CD4-positive, alpha-beta T cell treated with Interleukin-6 at 100 ng/mL for 8 hours (primary cell): ENCODE results near the gene FAM50A.
A peak's percentile ranks its signal among the peaks of the same experiment; 100 is the strongest.

Experiments
- DNase-seq: peaks from one replicate; pipeline ENCODE4 v3.0.0-alpha.2; 2020; ENCODE audit warnings: mixed read lengths, low spot score

The FAM50A gene

DNA sequence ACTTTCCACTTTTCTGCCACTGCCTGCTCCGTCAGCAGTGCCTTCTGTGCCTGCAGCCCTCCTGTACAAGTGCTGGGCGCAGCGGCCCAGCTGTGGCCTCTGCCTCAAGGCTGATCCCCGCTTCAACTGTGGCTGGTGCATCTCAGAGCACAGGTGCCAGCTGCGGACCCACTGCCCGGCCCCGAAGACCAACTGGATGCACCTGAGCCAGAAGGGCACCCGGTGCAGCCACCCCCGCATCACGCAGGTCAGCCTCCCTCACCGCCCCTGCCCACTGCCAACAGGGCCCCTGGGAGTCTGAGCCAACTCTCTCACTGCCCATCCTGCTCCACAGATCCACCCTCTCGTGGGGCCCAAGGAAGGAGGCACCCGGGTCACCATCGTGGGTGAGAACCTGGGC is 21.7 kb downstream of the FAM50A start:
- no peak for DNase-seq

DNA sequence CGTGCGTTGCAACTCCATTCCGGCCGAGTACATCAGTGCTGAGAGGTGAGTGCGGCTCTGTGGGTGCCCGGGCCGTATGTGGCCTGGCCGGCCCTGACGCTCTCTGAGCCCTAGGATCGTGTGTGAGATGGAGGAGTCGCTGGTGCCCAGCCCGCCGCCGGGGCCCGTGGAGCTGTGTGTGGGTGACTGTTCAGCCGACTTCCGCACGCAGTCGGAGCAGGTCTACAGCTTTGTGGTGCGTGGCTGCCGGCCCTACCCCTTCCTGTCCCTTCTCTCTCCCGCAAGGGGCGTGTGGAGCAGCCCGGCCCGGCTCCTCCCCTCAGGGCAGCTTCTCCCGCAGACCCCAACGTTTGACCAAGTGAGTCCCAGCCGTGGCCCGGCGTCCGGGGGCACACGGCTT is 22.1 kb downstream of the FAM50A start:
- no peak for DNase-seq

DNA sequence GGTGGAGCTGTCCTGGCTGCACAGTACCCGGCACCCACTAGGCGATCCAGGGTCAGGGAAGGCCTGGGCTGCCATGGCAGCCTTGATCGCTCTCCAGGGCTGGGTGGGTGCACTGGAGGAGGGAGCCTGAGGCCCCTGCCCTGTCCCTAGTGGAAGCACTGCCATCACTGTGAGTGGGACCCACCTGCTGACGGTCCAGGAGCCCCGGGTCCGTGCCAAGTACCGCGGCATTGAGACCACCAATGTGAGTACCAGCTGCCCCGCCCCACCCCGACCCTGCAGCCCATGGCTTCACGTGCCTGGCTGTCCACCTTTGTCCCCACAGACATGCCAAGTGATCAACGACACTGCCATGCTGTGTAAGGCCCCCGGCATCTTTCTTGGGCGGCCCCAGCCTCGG is 23.0 kb downstream of the FAM50A start:
- DNase-seq, result no peak

DNA sequence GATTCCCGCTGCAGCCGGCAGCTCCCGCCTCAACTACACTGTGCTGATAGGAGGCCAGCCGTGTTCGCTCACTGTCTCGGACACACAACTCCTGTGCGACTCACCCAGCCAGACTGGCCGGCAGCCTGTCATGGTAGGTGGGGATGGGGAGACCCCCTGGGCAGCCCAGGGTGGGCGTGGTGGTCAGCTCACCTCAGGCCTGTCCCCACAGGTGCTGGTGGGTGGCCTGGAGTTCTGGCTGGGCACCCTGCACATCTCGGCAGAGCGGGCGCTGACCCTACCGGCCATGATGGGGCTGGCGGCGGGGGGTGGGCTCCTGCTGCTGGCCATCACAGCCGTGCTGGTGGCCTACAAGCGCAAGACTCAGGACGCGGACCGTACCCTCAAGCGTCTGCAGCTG is 23.6 kb downstream of the FAM50A start:
- no peak for DNase-seq

DNA sequence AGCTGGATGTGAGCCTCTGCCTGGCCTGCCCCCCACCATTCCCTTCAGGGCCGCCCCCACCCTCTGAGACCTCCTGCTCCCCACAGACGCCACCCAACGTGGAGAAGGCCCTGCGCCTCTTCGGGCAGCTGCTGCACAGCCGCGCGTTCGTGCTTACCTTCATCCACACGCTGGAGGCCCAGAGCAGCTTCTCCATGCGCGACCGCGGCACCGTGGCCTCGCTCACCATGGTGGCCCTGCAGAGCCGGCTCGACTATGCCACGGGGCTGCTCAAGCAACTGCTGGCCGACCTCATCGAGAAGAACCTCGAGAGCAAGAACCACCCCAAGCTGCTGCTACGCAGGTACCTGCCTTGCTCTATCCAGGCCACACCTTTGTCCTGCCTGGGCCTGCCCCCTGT is 24.3 kb downstream of the FAM50A start:
- DNase-seq, result no peak

DNA sequence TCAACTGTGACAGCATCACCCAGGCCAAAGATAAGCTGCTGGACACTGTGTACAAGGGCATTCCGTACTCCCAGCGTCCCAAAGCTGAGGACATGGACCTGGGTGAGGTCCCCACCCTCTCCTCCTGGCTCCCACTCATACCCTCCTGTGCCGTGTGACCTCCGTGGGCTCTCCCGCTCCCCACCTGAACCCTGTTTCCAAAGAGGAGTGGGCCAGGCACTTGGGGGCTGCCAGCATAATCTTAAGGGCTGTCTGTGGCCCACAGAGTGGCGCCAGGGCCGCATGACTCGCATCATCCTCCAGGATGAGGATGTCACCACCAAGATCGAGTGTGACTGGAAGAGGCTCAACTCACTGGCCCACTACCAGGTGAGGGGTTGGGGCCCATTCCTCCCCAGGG is 25.2 kb downstream of the FAM50A start:
- no peak for DNase-seq

DNA sequence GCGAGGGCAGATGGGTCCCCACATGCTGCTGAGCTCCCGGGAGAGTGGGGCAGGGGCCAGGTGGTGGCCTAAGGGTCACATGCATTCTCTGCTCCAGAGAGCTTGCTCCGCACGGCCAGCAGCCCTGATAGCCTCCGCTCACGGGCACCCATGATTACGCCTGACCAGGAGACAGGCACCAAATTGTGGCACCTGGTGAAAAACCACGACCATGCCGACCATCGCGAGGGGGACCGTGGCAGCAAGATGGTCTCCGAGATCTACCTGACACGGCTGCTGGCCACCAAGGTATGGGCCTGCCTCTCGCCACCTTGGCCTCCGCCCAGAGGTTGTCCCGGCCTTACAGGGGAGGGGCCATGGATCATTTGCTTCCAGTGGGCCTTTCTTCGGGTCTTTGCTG is 25.9 kb downstream of the FAM50A start:
- no peak for DNase-seq

DNA sequence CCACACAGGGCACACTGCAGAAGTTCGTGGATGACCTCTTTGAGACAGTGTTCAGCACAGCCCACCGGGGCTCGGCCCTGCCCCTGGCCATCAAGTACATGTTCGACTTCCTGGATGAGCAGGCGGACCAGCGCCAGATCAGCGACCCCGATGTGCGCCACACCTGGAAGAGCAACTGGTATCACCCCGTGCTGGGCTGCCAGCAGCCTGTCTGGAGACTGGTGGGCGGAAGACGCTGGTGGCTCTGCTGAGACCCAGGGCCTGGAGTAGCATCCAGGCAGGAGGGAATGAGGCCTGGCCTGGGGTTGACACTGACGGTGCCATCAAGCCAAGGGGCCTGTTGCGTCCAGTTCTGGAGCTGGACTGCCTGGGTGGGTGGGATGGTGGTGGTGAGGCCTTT is 26.5 kb downstream of the FAM50A start:
- DNase-seq, result no peak

DNA sequence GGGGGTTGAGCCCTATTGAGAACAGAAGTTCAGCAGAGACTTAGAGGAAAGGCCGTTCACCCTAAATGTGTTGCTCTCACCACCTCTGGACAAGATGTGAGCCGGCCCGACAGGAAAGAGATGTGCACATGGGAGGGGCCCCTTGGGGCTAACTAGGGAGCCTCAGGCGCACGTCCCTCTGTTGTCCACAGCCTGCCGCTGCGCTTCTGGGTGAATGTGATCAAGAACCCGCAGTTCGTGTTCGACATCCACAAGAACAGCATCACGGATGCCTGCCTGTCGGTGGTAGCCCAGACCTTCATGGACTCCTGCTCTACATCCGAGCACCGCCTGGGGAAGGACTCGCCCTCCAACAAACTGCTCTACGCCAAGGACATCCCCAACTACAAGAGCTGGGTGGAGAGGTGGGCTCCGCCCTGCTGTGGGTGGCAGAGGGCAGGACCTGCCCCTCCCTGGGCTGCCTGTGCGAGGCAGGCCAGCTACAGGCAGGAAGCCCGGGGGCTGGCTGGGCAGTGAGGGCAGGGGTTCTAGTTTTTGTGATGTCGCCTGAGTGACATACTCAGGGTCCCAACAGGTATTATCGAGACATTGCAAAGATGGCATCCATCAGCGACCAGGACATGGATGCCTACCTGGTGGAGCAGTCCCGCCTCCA is 27.1 kb downstream of the FAM50A start:
- no peak for DNase-seq

DNA sequence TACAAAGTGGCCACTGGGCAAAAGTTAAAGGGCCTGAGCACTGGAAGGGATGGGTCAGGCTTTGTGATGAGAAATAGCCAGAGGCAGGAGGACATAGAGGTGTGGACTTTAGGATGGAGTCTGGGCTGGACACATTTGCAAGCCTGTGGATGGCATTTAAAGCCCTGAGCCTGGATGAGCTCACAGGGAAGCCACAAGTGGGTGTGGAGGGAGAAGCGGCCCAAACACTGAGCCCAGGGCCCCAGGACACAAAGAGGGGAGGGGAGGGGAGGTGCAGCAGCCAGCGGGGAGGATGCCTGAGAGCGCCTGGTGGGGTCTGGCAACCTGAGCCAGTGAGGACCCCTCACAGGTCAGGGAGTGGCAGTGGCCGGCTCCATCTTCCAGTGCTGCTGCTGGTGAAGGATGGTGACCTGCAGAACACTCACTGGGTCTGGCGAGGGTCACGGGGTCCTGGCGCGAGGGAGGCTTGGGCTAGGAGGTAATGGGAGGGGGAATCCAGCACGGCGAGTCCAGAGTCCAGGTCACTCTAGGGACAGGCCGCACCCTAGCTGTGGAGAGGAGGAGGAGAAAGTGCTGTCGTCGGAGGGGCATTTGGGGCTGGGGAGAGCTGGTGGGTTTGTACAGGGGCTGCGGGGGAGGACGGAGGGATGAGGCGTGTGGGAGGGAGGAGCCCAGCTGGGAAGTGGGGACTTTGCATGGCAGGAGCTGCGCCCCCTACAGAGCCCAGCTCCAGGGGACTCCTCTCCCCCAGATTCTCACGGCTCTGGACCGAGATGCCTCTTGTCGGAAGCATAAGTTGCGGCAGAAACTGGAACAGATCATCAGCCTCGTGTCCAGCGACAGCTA is 28.1 kb downstream of the FAM50A start:
- DNase-seq, result no peak

DNA sequence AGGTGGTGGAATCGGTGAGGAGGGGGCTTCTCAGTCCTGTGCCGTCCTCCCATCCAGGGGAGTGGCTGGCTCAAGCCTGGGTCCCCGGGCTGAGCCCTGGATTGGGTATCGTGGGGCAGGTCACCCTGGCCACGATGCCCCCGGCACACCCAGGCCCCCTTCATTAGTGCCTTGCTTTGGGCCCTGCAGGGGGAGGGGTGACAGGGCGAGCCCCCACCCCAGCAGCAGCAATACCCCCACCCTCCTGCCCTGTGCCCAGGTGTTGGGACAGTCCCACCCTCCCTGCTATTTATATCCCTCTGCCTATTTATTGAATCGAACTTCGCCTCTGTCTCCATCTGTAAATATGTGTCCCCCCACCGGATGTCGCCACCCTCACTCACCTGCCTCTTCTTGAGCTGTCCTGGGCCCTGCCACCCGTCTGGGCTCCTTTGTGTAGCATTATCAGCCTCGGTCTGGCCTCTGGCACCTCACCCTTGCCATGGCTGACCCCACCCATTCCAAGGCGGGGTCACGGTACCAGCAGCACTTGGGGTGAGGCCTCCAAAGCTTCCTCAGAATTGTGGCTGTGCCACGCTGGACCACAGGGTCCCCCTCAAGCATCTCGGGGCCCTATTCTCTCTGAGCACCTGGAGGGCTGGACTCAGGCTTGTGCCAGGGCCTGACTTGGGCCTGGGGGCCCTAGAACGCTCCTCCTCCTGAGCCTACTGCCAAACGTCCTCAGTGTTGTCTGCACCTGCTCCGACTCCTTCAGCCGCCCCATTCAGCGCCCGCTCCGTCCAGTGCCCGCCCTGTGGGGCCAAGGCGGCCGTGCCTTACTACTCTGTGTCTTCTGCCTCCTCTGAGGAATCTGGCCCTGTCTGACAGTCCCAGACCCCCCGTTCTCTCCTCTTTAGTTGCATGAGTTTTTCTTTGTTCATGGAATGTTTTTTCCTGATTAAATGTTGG is 29.0 kb downstream of the FAM50A start:
- DNase-seq, result no peak

DNA sequence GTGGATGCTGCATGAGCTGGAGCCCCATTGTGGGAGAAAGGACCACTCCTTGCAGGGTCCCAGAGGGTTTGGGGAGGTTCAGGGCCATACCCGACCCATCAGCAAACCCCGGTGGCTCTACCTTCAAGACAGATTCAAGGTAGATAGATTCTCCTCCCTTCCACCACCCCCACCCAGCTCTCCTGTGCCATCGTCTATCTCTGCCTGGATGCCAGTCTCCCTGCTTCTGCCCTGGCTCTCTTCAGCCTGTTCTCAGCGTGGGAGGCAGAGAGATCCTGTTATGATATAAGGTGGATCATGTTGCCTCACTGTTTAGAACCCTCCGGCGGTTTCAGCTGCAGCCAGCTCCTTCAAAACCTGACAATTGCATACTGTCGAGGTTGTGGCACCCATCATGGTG is 29.7 kb downstream of the FAM50A start:
- DNase-seq, result no peak

DNA sequence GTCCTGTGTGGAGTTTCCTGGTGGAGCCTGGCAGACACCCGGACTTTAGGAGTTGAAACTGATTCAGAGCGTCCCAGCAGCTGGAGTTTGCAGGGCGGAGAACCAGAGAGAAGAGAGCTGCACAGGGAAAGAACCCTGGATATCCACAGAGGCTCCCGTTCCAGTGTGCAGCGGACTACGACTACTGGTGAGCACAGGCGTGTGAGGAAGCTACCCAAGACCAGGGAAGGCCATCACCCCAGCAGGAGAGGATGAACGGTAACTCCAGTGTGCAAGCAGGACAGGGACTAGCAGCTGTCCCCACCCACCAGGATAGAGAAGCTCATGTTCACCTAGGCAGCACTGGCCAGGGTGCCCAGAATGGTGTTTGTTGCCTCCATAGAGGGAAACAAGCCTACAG is 32.9 kb downstream of the FAM50A start:
- no peak for DNase-seq

DNA sequence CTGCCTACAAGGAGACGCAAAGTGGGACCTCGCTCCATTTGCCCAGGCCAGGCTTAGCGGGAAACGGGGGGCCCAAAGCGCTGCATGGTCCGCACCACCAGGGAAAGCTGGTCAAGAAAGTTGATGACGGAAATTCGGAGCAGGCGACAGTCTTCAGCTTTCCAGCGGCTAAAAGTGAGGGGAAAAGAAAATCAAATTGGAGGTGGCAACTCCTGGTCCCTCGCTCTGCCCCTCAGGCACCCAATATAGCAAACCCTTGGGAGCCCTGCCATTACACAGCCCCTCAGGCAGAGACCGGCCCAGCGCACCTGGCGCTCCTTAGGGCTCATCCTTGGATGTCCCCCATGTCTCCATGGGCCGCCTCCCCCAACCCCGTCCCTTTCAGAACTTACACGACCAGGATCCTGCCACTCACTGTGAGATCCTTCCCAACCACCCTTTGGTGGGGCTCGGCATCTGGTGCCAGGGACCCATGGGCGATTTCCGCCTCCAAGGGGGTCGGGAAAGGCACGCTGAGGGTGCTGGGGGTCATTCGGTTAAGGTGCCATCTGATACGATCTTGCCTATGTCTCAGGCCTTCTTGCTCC is 34.0 kb downstream of the FAM50A start:
- no peak for DNase-seq

DNA sequence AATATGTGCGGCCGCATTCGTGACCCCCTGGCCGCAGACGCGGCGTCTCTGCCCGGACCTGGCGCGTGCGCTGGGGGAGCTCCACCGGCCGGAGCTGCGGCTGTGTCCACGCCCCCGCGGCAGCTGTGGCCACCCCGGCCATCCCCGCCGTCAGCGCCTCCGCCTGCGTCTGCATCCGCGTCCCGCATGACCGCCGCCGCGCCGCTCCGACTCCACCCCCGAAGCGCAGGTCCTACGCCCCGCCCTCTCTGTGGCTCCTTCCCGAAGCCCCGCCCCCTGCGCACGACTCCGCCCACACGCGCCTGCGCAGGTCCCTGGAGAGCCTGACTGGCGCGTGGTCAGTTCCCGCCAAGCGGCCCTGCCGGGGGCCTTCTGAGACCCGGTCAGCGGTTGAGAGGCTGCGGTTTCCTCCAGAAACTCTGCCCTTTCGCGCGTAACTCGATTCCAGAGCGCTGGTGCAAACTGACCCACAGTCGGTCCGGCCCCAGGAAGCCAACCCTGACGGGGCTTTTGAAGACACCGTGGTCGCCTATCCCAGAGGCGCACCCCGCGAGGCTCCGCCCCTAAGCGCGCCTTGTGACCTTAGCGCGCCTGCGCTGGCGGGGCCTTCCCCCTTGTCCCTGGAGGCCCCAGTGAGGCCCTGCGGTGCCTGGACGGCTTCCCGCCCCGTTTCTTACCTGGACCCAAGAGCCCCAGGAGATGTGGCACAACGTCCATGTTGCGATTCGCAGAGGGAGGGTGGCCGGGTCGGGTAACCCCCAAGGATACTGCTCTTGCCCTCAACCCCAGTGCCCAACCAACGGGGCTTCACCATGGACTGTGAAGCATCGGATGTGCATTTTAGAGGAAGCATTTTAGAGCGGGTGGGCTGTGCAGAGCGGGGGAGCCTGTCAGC is 35.0 kb downstream of the FAM50A start, which contains the start of gene LAGE3:
Gene LAGE3, minus strand, starts transcription at position 554 of the 895 bp plus-strand sequence. Its CDS starts 366 bp downstream, at position 188.
- peak; percentile 91 for DNase-seq

DNA sequence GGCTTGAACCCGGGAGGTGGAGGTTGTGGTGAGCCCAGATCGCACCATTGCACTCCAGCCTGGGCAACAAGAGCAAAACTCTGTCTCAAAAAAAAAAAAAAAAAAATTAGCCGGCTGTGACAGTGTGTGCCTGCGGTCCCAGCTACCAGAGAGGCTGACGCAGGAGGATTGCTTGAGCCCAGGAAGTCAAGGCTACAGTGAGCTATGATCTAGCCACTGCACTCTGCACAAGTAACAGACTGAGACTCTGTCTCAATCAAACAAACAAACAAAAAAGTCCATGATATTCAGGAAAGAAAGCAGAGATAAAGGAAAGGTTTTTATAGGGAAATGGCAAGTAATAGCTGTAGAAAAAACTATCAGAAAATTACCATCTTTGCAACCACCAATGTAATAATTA is 37.3 kb downstream of the FAM50A start:
- no peak for DNase-seq

DNA sequence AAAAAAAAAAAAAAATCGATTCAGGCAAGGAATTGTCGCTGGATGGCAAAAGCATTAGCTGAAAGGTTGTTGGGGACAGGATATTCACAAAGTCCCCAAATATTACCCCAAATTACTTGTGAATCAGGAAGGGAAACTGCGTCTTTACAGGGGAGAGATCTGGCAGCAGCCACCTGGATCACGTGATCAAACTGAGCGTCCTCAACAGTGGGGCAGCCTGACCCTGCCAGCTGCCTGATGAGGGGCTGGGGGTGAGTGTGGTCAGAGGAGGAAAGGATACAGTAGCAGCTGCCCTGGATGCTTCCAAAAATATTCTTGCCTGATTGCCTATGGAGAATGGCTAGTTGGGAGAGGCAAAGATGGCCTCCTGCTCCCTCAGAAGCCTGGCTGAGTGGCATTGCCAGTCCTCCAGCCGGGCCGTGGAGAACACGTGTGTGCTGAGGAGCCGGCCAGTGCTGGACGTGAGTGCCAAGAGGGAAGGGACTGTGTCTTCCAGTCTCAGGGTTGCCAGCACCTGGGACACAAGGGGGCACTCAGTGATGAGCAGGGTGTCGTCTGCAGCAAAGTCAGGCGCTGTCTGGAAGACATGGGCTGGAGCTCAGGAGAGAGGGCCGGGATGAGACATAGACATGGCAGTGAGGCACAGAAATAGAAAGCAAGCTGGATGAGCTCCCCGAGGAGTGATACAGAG is 38.1 kb downstream of the FAM50A start:
- DNase-seq, result no peak

DNA sequence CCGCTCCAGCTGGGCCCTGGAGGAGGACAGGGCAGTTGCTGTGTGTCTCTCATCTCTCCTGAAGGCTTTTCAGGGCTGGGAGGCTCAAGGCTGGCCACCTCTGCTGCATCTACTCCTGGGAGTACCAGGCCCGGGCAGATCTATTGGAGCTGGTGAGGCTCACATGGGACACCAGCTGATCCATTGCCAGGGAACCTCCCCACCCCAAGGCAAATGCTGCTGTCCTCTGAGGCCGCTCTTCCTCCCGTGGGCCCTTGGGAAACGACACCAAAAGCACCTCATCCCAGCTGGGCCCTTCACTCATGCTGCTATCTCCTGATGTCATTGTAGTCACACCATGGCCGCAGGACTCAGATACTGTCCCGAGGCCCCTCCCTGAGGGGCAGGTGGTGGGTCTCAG is 38.8 kb downstream of the FAM50A start:
- DNase-seq, result no peak

DNA sequence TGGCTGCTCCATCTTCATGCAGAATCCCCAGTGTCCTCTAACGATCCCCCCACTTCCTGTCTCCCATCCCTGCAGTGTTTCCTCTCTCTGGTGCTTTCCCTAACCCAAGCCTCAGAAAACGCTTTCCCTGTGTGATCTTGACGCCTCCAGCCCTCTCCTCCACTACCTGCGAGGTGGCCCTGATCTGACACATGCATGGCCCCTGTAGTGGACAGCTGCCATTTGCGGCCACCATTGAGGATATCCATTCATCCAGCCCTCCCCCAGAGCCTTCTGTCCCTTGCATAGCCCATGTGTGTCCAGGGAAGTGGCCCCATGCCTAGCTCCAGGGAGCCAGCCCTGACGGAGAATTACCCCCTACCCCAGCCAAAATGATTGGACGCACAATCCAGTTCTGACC is 39.4 kb downstream of the FAM50A start:
- no peak for DNase-seq
